Effector memory CD4-positive, alpha-beta T cell (primary cell): ENCODE results near the gene NTN4.
A peak's percentile ranks its signal among the peaks of the same experiment; 100 is the strongest.

ENCODE experiments used
- DNase-seq, 3 donors: peaks; one replicate each; pipeline ENCODE4 v3.0.0-alpha.2; 2020
- H3K27ac ChIP-seq: 2 replicates; pipeline ENCODE4 v1.7.0; 2013; ENCODE audit warnings: mild to moderate bottlenecking, low read length, moderate library complexity; ENCODE audit not compliant: insufficient read depth, poor library complexity, severe bottlenecking
- H3K27me3 ChIP-seq: replicated peaks from 2 replicates; pipeline ENCODE4 v1.7.0; 2013; ENCODE audit warnings: mild to moderate bottlenecking, low read length; ENCODE audit not compliant: insufficient read depth, control insufficient read depth, poor library complexity, severe bottlenecking
- H3K36me3 ChIP-seq: 2 replicates; pipeline ENCODE4 v1.7.0; 2013; ENCODE audit warnings: mild to moderate bottlenecking, low read length, moderate library complexity; ENCODE audit not compliant: control insufficient read depth, insufficient read depth
- H3K4me1 ChIP-seq: 2 replicates; pipeline ENCODE4 v1.7.0; 2013; ENCODE audit warnings: low read length, mild to moderate bottlenecking; ENCODE audit not compliant: control insufficient read depth, insufficient read depth, poor library complexity, severe bottlenecking
- H3K4me3 ChIP-seq: 2 replicates; pipeline ENCODE4 v1.7.0; 2013; ENCODE audit warnings: low read length, low read depth, mild to moderate bottlenecking; ENCODE audit not compliant: insufficient read depth, poor library complexity, severe bottlenecking
- H3K9me3 ChIP-seq: 2 replicates; pipeline ENCODE4 v1.7.0; 2013; ENCODE audit warnings: mild to moderate bottlenecking, low read length, moderate library complexity; ENCODE audit not compliant: control insufficient read depth
- total RNA-seq, 3 donors: gene quantifications; one replicate each; lab custom pipeline; 2026; lab: John Stamatoyannopoulos, UW

The NTN4 gene
- total RNA-seq, result 2.9 to 13.7 (median 6.6) reads per million in 3 donors

- Histone ChIP-seq H3K4me3 (peak within 1 kb of the TSS; percentile 58), H3K9me3 (no peaks in the 10 kb centered on the region), H3K27ac (no peak within 1 kb of the TSS), H3K4me1 (peaks cover 6% of the 10 kb centered on the region), H3K36me3 (no peaks in the 10 kb centered on the region), H3K27me3 (peaks cover 9% of the 10 kb centered on the region)
- no peak for DNase-seq
These were observed at the start of gene NTN4 for GRCh38 chr12:95790033-95790916. NTN4 (minus strand) TSS chr12:95790764; CDS start chr12:95790309, 455 bp downstream.

- H3K27me3 ChIP-seq, result no peaks in the 10 kb centered on the region
- H3K4me1 ChIP-seq, result no peaks in the 10 kb centered on the region
- no peaks in the 10 kb centered on the region for H3K9me3 ChIP-seq
- H3K4me3 ChIP-seq, result no peak overlapping the region
- no peak for DNase-seq
- H3K27ac ChIP-seq, result no peak overlapping the region
- H3K36me3 ChIP-seq, result no peaks in the 10 kb centered on the region
These were observed 47.6 kb upstream of the NTN4 start for GRCh38 chr12:95838125-95838524.

DNA sequence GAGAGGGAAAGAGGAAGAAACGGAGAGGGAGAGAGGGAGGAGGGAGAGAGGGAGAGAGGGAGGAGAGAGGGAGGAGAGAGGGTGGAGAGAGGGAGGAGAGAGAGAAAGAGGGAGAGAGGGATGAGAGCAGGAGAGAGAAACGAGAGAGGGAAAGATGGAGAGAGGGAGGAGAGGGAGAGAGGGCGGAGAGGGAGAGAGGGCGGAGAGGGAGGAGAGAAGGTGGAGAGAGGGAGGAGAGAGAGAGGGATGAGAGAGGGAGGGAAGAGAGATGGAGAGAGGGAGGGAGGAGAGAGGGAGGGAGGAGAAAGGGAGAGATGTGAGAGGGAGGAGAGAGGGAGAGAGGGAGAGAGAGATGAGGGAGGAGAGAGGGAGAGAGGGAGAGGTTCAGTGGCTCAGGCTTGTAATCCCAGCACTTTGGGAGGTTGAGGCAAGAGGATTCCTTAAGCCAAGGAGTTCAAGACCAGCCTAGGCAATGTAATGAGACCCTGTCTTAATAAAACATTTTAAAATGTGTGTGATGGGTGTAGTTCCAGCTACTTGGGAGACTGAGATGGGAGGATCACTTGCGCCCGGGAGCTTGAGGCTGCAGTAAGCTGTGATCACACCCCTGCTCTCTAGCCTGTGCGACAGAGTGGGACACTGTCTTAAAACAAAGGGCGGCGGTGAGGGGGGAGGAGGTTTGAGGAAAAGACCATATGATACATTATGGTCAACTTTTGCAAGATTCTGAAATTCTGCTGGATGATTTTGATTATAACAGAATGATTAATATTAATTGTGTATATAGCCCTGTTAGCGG, 46.9 kb upstream of the NTN4 start:
- Histone ChIP-seq H3K4me1 (no peaks in the 10 kb centered on the region), H3K4me3 (no peak overlapping the region), H3K27me3 (no peaks in the 10 kb centered on the region), H3K36me3 (no peaks in the 10 kb centered on the region), H3K27ac (no peak overlapping the region), H3K9me3 (no peaks in the 10 kb centered on the region)
- no peak for DNase-seq

DNA sequence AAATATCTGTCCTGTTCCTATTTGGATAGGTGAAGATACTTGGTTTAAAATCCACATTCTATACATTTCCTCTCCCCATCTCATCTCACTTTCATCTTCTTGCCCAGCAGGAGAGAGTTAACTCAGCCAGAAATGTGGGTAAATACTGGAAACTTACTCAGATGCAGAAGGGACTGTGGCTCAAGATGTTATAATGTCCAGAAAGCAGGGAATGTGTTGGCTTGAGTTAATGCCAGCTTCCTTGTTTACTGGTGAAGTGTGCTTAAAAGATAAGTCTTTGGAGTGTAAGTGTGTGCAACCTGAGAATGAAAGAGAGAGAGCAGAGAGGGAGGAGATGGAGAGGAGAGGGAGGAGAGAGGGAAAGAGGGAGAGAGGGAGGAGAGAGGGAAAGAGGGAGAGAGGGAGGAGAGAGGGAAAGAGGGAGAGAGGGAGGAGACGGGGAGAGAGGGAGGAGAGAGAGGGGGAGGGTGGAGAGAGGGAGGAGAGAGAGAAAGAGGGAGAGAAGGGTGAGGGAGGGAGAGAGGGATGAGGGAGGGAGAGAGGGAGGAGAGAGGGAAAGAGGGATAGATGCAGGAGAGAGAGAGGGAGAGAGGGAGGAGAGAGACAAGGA, 46.2 kb upstream of the NTN4 start:
- H3K36me3 ChIP-seq, result no peaks in the 10 kb centered on the region
- H3K4me3 ChIP-seq, result no peak overlapping the region
- H3K9me3 ChIP-seq, result no peaks in the 10 kb centered on the region
- no peak overlapping the region for H3K27ac ChIP-seq
- H3K4me1 ChIP-seq, result no peaks in the 10 kb centered on the region
- DNase-seq, result no peak
- no peaks in the 10 kb centered on the region for H3K27me3 ChIP-seq

DNA sequence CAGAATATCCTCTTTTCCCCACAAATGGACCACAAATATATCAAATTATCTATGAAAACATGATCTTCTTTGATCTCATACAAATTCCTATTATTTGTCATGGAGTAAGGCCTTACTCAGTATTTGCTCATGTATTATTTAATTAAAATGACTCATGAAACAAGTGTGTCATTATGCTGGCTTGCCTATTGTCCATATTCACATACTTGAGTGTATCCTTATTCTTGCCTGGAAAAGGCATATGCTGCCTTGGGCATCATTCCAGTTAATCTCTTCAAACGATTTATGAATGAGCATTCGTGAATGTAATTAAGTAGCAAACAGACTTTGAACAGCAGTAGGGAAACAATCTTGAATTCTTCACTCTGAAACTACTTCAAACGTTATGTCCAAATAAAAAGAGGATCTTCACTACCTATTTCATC, 45.6 kb upstream of the NTN4 start:
- DNase-seq, result no peak

DNA sequence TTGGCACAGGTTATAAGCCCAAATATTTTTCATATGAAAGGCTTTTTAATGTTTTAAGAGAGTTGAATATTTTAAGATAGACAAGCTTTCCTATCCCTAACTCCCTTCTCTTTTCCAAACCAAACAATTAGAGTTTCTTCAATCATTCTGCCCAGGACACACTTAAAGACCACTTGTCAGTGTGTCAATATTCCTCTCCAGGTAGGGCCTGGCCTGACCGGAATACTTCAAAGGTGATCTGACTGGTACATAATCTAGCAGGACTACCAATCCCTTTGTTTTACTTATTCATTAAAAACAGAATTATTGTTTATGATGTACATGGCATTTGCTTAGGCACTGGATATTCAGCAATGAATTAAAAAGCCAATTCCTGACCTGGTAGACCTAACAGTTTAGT, 44.0 kb upstream of the NTN4 start:
- Histone ChIP-seq H3K36me3 (no peaks in the 10 kb centered on the region), H3K4me1 (no peaks in the 10 kb centered on the region), H3K4me3 (no peak overlapping the region), H3K27me3 (no peaks in the 10 kb centered on the region), H3K9me3 (no peaks in the 10 kb centered on the region), H3K27ac (no peak overlapping the region)
- DNase-seq, result no peak

More for the DNA sequence above, 45.6 kb upstream of the NTN4 start:
- H3K4me3 ChIP-seq, result no peak overlapping the region
- no peaks in the 10 kb centered on the region for H3K27me3 ChIP-seq
- H3K27ac ChIP-seq, result no peak overlapping the region
- H3K36me3 ChIP-seq, result no peaks in the 10 kb centered on the region
- H3K4me1 ChIP-seq, result no peaks in the 10 kb centered on the region
- H3K9me3 ChIP-seq, result no peaks in the 10 kb centered on the region

DNA sequence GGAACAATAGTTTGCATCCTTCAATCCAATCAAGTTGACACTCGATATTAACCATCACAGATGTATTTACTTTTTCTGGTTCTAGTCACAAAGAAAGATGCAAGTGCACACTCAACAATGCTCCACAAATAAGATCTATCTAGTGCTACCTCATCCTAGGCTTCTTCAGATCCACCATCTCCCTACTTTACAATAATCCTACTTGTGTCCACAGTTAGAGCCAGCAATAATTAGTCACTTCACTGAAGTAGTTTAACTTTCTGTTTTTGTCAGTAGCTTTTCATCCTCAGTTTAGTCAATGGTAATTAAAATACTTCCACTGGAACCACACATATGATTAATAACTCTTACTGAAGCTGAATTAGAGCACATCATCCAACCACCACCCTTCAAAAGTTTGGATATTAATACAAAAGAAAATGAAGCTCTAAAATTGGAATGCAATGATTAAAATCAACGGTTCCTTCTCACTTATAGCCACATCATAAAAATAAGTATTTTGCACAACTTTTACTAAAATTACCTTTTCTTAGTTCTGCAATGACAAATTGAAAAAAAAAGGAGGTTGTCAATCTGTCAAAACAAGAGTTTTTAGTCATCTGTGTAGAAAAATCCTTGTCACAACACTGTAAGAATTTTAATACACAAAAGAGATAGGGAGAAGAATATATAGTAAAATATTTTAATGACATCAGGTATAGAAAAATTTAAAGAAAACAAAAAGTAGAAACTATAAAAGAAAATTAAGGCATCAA, 39.9 kb upstream of the NTN4 start:
- Histone ChIP-seq H3K36me3 (no peaks in the 10 kb centered on the region), H3K27me3 (no peaks in the 10 kb centered on the region), H3K9me3 (no peaks in the 10 kb centered on the region), H3K4me1 (no peaks in the 10 kb centered on the region), H3K27ac (no peak overlapping the region), H3K4me3 (no peak overlapping the region)
- no peak for DNase-seq

GRCh38 chr12:95829395-95829794, 38.8 kb upstream of the NTN4 start:
- DNase-seq, result no peak
- no peak overlapping the region for H3K4me3 ChIP-seq
- H3K27me3 ChIP-seq, result no peaks in the 10 kb centered on the region
- H3K9me3 ChIP-seq, result no peaks in the 10 kb centered on the region
- H3K4me1 ChIP-seq, result no peaks in the 10 kb centered on the region
- H3K36me3 ChIP-seq, result no peaks in the 10 kb centered on the region
- H3K27ac ChIP-seq, result no peak overlapping the region

GRCh38 chr12:95820096-95820703, 29.6 kb upstream of the NTN4 start:
- Histone ChIP-seq H3K27ac (no peak overlapping the region), H3K9me3 (no peaks in the 10 kb centered on the region), H3K36me3 (no peaks in the 10 kb centered on the region), H3K27me3 (no peaks in the 10 kb centered on the region), H3K4me3 (no peak overlapping the region), H3K4me1 (no peaks in the 10 kb centered on the region)
- no peak for DNase-seq
